Activated T-helper 1 cell treated with anti-CD3 and anti-CD28 coated beads, Interleukin-2, amount 50 U/mL, for 16 hours (primary cell): Measurements from ENCODE around the gene SNAPC4.
"Not testable (repeated sequence)": the region's sequence is repeated elsewhere in the genome, so short reads cannot be mapped to it uniquely, and the experiment has no call there.

Experiments
- DNase-seq, 2 donors: peaks; one replicate each; pipeline ENCODE4 v3.0.0-alpha.2; 2020; ENCODE audit warnings: low read depth in 1 of 2, low spot score in 1 of 2

Gene SNAPC4

GRCh38 chr9:136433849-136434579, 34.0 kb upstream of the SNAPC4 start:
- no peak for DNase-seq

DNA sequence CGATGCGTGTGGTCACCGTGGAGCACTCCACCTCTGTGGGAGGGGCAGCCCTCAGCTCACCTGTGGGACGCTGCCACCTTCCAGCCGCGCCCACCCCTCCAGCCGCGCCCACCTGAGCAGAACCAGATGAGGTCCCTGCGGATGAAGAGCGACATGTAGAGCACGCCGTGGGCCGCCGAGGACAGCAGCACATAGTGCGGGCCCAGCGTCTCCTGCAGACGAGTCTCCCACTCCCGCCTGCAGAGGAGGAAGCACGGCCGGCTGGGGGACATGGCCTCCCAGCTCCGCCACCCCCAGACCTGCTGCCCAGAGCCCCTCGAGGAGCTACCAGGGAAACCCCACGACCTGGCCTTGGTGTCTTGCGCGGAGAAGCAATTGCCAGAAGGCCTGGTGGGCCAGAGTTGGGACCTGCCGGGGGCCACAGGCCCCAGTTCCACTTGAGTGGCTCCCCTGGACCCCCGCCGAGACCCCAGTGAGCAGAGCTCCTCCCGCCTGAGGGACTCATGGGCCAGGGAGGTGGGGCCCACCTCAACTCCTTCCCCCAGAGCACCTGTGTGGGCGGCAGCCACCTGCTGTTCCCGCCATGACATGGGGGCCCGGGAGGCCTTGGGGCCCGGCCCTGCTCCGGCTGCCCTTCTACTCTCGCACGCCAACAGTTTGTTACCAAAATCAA, 33.2 kb upstream of the SNAPC4 start:
- DNase-seq, result no peak

- no peak for DNase-seq
Measured at GRCh38 chr9:136432591-136432990, 32.6 kb upstream of the SNAPC4 start.

DNA sequence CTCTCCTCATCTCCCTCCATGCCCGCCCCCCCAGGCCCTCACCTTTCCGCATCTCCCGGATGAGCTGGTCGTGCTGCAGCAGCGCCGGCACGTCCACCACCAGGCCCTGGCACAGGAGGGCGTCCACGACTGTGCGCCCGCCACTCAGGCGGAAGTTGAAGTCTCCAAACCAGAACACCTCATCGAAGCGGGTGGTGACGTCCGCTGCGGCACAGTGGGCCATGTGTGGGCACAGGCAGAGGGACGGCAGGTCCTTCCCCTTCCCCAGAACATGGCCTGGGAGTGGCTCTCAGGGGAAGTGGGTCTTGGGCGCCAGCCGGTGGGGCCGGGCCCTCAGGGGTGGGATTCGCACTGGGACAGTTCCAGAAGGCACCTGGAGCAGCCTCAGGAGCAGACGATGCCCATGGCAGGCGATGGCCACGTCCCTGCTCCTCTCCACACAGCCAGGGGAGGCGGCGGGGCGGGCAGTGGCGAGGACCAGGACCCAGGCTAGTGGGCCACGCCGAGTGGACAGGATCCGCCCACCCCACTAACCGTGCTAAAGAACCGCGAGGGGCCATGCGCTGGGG, 31.9 kb upstream of the SNAPC4 start:
- DNase-seq, result no peak

DNA sequence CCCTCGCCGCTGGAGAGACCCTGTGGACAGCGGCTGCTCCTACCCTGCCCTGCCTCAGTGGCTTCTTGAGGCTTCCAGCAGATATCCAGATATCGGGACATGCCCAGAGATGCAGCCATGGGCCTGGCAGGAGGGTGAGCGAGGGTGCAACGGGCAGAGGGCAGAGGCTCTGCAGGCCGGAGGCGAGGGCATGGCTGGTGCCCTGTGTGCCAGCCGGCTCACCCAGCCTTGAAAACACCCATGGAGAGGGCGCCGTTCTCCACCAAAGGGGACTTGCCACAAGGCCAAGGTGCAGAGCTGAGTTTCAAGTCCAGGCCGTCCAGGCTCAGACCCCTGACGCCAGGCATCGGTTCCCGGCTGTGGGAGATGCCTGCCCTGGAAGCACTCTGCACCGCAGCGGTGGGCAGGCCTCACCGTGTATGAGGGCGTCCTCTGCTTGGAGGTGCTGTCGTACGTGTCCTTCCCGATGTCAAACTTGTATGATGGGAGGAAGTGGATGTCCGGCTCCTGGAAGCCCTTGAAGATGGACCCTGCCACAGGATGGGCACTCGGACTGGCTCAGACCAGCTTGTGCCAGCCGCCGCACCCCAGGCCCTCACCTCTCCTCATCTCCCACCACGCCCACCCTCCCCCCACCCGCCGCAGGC, 30.7 kb upstream of the SNAPC4 start:
- DNase-seq, result no peak

DNA sequence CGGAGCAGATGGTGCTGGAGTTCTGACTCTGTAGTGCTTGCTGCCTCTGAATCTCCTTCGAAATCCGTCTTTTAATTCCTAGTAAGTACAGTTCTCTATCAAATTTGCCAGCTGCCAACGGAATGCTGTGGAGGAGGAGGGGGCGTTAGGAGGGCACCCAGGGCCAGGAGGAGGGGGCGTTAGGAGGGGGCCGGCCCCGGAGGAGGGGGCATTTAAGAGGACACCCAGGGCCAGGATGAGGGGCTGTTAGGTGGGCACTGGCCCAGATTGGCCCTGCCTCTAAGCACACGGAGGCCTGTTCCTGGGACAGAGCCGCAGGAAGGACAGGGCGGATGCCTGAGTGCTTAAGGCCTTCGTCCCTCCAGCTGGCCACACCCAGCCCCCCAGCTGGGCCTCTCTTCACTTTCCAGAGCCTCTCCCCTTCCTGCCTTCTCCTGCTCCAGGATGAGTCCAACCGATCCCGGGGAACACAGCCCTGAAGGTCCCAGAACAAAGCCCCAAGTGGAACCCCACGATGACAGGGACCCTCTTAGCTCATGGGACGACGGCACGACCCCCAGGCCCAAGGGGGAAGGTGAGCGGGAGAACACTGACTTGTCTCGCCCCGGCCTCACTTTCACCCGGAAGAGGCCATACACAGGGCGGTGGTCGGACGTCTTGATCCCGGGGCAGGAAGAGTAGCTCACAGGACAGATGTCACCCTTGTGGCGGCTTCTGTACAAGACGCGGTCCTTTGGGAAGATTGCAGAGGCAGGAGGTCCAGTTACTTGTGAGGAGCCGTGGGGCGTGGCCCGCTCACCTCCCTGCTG, 29.9 kb upstream of the SNAPC4 start:
- DNase-seq, result no peak

DNA sequence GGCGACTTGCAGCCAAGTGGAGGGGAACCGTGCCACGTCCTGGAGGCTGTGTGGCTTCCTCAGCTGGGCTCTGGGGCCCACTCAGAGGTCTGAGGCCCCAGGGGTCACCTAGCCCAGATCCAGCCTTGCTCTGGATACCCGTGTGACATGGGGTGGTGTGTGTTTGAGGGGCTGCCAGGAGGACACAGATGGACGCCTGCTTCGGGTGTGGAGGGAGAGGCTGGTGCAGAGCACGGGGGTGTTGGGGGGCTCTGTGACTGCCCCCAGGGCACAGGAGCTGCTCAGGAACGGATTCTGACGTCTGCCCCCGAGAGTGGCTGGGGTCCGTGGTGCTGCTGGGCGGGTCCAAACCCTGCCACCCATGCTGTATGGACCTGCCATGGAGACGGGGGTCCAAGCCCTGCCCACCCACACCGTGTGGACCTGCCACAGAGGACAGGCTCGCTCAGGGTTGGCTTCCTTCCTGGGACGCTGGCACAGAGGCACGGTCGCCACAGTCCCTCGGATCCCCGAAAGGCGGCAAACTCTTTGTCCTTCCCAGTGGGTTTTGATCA, 29.2 kb upstream of the SNAPC4 start:
- DNase-seq, result no peak

DNA sequence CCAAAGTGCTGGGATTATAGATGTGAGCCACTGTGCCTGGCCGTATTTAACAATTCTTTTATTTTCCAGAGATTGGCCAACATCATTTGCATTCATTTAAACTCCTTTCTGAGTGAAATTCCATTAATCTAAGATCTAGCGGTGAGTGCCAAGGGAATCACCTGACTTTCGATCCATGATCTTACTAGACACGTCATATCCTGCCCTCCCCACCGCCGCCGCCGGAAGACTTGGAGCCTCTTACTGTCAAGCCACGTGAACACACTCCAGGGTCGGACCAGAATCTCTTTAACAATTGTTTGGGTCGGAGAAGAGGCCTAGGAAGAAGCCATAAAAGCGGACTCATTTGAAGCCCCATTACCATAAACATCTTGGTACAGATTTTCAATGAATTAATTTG, 26.8 kb upstream of the SNAPC4 start:
- no peak for DNase-seq

DNA sequence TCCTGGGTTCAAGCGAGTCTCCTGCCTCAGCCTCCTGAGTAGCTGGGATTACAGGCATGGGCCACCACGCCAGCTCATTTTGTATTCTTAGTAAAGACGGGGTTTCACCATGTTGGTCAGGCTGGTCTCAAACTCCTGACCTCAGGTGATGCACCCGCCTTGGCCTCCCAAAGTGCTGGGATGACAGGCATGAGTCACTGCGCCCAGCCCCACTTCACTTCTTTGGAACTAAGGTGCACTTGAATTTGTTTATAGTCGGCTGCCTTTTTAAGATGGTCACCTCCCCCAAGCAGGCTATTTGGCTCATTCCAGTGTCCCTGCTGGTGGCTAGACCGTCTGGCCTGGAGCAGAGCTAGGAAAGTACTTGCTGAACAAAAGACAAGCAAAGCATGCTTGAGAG, 25.4 kb upstream of the SNAPC4 start:
- DNase-seq, result not testable (repeated sequence)

DNA sequence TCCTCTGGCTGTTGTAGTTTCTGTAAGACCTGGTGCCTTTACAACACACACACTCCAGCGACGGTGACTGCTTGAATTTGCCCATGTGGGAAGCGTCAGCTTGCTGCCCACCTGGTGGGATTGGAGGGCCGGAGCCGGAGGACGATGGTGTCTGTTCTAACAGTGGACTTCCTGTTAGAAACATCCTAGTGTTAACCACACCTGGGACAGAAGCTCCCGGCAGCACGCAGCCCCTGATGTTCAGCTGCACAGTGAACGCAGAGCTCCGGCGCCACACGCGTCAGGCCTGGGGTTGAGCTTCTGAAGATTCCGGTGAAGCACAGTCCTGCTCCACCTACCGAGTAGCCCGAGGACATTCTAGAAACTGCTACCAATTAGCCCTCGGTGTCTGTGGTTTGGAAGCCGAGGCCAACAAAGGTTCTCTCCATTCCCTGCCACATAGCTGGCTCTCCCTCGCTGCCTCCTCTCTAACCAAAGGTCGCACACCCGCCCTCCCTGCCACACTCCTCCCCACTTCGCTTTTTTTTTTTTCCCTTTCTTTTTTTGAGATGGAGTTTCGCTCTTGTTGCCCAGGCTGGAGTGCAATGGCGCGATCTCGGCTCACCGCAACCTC, 24.9 kb upstream of the SNAPC4 start:
- DNase-seq, result no peak

GRCh38 chr9:136423432-136424146, 23.6 kb upstream of the SNAPC4 start:
- DNase-seq, result no peak

DNA sequence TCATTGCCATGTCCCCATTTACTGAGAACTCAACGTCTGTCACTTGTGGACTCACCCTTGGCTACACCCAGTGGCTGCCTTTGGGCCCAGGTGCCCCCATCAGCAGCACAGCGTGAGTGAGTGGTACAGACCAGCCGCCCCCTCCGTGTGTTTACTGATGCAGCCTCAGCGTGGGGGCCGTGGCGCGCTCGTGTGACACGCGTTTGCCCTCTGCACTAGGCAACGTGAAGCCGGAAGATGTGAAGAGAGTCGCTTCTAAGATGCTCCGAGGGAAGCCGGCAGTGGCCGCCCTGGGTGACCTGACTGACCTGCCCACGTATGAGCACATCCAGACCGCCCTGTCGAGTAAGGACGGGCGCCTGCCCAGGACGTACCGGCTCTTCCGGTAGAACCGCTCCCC, 22.9 kb upstream of the SNAPC4 start:
- no peak for DNase-seq

- no peak for DNase-seq
Measured at GRCh38 chr9:136421791-136422190, 21.8 kb upstream of the SNAPC4 start.

DNA sequence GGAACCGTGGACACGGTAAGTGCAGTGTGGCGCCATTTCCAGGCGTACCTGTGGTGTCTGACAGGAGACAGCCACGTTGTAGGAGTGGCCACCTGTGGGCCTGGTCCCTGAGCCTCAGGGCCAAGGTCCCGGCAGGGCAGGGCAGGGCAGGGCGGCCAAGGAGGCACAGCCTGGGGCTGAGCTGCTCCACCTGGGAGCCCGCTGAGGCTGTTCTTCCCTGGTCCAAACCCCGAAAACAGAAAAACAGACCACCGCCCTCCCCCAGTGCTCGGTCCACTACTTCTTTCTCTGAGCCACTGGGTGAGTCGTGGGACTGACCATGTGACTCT, 19.1 kb upstream of the SNAPC4 start:
- no peak for DNase-seq

DNA sequence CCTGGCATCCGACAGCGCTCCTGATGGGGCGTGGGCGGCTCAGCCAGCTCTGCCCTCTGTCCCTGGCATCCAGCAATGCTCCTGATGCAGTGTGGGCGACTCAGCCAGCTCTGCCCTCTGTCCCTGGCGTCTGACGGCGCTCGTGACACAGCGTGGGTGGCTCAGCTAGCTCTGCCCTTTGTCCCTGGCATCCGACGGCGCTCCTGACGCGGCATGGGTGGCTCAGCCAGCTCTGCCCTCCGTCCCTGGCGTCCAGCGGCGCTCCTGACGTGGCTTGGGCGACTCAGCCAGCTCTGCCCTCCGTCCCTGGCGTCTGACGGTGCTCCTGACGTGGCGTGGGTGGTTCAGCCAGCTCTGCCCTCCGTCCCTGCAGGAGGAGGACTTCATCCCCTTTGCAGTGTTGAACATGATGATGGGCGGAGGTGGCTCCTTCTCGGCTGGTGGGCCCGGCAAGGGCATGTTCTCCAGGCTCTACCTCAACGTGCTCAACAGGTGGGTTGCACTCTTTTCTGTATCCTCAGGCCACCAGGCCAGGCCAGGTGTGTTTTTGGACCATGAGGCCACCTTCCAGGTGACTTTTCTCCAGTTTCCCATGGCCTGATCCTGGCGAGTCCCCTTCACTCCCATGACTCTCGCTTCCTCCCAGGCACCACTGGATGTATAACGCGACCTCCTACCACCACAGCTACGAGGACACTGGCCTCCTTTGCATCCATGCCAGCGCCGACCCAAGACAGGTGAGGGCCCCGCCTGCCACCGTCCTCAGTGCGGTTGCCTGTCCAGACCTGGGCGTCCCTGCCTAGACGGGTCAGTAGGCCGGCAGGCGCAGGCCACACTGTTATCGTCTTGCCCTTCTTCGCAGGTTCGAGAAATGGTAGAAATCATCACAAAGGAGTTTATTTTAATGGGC, 18.5 kb upstream of the SNAPC4 start:
- no peak for DNase-seq

GRCh38 chr9:136416914-136417313, 16.9 kb upstream of the SNAPC4 start:
- DNase-seq, result no peak

DNA sequence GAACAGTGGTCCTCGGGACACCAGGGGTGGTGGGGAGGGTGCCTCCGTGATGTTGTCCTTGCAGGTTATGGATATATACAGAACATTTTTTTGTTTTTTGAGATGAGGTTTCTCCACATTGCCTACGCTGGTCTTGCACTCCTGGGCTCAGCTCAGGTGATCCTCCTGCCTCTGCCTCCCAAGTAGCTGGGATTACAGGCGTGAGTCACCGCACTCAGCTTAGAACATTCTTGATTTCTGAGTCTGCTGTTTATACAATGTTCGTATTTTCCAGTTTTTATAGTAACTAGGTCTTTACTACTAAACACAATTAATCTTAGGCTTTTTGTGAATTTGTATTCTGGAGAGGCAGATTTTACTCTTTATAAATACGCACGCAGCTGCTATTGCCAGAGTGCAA, 16.5 kb upstream of the SNAPC4 start:
- DNase-seq, result no peak

GRCh38 chr9:136412962-136413361, 13.0 kb upstream of the SNAPC4 start:
- DNase-seq, result no peak

- DNase-seq, result no peak
Measured at GRCh38 chr9:136411378-136411777, 11.4 kb upstream of the SNAPC4 start.
